VCaP (cell line): ENCODE results near the gene TRMT5.
A peak's percentile ranks its signal among the peaks of the same experiment; 100 is the strongest.

ENCODE experiments used
- H3K27ac ChIP-seq: fragments of 450-650 bp; 2 replicates; pipeline ENCODE4 v1.5.1; 2017
- CTCF ChIP-seq: fragments of 450-650 bp; conservative IDR thresholded peaks from 2 replicates; pipeline ENCODE4 v1.5.1; 2017; ENCODE audit warnings: mild to moderate bottlenecking, moderate library complexity

The TRMT5 gene

GRCh38 chr14:60980811-60981632, at the start of gene TRMT5, which contains the start of gene SLC38A6:
Gene TRMT5 (minus strand): TSS chr14:60981079. CDS start chr14:60980973, 106 bp downstream.
Gene SLC38A6 (plus strand): TSS chr14:60981245. CDS start chr14:60981278, 33 bp downstream.
- peak within 1 kb of the TSS; percentile 73 for H3K27ac ChIP-seq
- no peak for TF ChIP-seq CTCF

DNA sequence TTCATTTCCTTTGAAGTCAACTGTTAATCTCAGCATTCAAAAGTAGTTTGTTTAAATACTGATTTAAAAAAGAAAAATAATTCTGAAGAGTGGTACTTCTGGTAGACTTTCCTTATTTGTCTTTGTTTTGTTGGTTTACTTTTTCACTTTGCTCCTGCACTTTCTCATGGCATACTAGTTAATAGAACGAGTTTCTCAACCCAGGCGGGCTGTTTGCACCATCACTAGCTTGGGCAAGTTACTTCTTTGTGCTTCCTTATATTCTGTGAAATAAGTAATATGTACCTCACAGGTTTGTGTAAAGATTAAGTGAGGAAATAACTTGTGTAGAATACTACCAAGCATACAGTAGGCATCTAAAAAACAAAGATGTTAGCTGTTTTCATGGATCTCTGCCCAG, 45.6 kb upstream of the TRMT5 start:
- no peak overlapping the region for H3K27ac ChIP-seq
- no peak for TF ChIP-seq CTCF

GRCh38 chr14:61025251-61026223, 44.7 kb upstream of the TRMT5 start:
- TF ChIP-seq CTCF: peak; percentile 89
- peak overlapping the region; percentile 38; the same call in 1 of the 2 replicates for H3K27ac ChIP-seq

DNA sequence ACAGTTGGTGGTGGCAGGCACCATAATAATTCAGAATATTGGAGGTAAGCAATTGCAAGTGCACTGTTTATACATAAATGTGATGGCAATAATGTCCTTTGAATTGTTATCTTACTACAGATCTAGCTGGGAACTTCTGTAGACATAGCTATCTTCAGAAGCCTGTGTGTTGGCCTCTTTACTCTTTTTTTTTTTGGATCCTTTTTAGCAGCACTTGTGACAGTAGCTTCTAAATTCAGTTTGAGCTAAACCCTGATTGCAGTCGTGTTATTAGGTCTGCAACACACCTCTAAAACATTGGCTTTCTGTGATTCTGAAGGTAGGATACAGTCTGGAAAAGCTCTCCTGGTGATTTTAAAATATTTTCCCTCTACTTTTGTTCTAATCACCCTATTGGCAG, 38.7 kb upstream of the TRMT5 start:
- TF ChIP-seq CTCF: no peak
- H3K27ac ChIP-seq: no peak overlapping the region

GRCh38 chr14:61003571-61003970, 22.7 kb upstream of the TRMT5 start:
- H3K27ac ChIP-seq: no peak overlapping the region
- TF ChIP-seq CTCF: no peak

DNA sequence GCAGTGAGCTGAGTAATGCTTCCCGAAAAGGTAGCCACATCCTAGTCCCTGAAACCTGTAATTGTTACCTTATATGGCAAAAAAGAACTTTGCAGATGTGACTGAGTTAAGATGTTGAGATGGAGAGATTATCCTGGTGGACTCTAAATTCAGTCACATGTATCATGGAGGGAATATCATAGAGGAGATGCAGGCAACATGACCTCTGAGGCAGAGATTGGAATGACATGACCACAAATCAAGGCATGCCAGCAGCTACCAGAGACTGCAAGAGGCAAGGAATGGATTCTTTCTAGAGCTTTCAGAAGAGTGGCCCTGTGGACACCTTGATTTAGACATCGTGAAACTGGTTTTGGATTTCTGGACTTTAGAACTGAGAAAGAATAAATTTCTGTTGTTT, 18.7 kb upstream of the TRMT5 start:
- no peak for TF ChIP-seq CTCF
- H3K27ac ChIP-seq: no peak overlapping the region

- no peak for TF ChIP-seq CTCF
- H3K27ac ChIP-seq: no peak overlapping the region
Measured at GRCh38 chr14:60998617-60999016, 17.7 kb upstream of the TRMT5 start.
